BLaER1 (cell line): ENCODE results near the gene ACOXL.

Experiments used
- H3K27ac ChIP-seq: shearing (Covaris generic); formaldehyde crosslinking; 2 replicates; pipeline ENCODE4 v1.8.1; 2022
- H3K27me3 ChIP-seq: shearing (Covaris generic); formaldehyde crosslinking; 2 replicates; pipeline ENCODE4 v1.8.1; 2022
- H3K36me3 ChIP-seq: shearing (Covaris generic); formaldehyde crosslinking; 2 replicates; pipeline ENCODE4 v1.8.1; 2022
- H3K4me1 ChIP-seq: shearing (Covaris generic); formaldehyde crosslinking; 2 replicates; pipeline ENCODE4 v1.8.1; 2022
- H3K4me2 ChIP-seq: shearing (Covaris generic); formaldehyde crosslinking; 2 replicates; pipeline ENCODE4 v1.8.1; 2022
- H3K4me3 ChIP-seq: shearing (Covaris generic); formaldehyde crosslinking; 2 replicates; pipeline ENCODE4 v1.8.1; 2022
- H3K9ac ChIP-seq: shearing (Covaris generic); formaldehyde crosslinking; 2 replicates; pipeline ENCODE4 v1.8.1; 2022
- H3K9me3 ChIP-seq: shearing (Covaris generic); formaldehyde crosslinking; 2 replicates; pipeline ENCODE4 v1.8.1; 2022
- H4K20me1 ChIP-seq: shearing (Covaris generic); formaldehyde crosslinking; 2 replicates; pipeline ENCODE4 v1.8.1; 2022
- Cebpa-rat ChIP-seq: shearing (Covaris generic); IDR thresholded peaks from 2 replicates; pipeline ENCODE4 v1.8.1; 2022

Gene ACOXL

GRCh38 chr2:110990440-110990839 is 258.1 kb downstream of the ACOXL start:
- no peak for TF ChIP-seq Cebpa-rat

GRCh38 chr2:110991911-110992310 is 259.5 kb downstream of the ACOXL start:
- Histone ChIP-seq H3K27ac (no peak overlapping the region), H3K9ac (no peak overlapping the region), H3K4me3 (no peak overlapping the region), H4K20me1 (no peaks in the 10 kb centered on the region), H3K36me3 (no peaks in the 10 kb centered on the region), H3K4me1 (peaks cover 23% of the 10 kb centered on the region), H3K4me2 (no peak overlapping the region), H3K9me3 (peaks cover 9% of the 10 kb centered on the region; the same call in 1 of the 2 replicates), H3K27me3 (no peaks in the 10 kb centered on the region)
- no peak for TF ChIP-seq Cebpa-rat

More at GRCh38 chr2:110990440-110990839, 258.1 kb downstream of the ACOXL start:
- Histone ChIP-seq H4K20me1 (no peaks in the 10 kb centered on the region), H3K27me3 (no peaks in the 10 kb centered on the region), H3K36me3 (no peaks in the 10 kb centered on the region), H3K4me1 (peaks cover 23% of the 10 kb centered on the region), H3K4me2 (no peak overlapping the region), H3K27ac (no peak overlapping the region), H3K4me3 (no peak overlapping the region), H3K9ac (no peak overlapping the region), H3K9me3 (peaks cover 3% of the 10 kb centered on the region; the same call in 1 of the 2 replicates)

- Histone ChIP-seq H3K27me3 (no peaks in the 10 kb centered on the region), H3K9me3 (peaks cover 9% of the 10 kb centered on the region; the same call in 1 of the 2 replicates), H3K4me2 (peak overlapping the region; percentile 75; the same call in 1 of the 2 replicates), H3K9ac (no peak overlapping the region), H3K4me3 (no peak overlapping the region), H4K20me1 (no peaks in the 10 kb centered on the region), H3K4me1 (peaks cover 23% of the 10 kb centered on the region), H3K36me3 (no peaks in the 10 kb centered on the region), H3K27ac (no peak overlapping the region)
- TF ChIP-seq Cebpa-rat: no peak
Measured at GRCh38 chr2:110992886-110993285, 260.5 kb downstream of the ACOXL start.

GRCh38 chr2:110993557-110994231 is 261.3 kb downstream of the ACOXL start:
- no peak for TF ChIP-seq Cebpa-rat
- Histone ChIP-seq H3K27me3 (no peaks in the 10 kb centered on the region), H3K36me3 (no peaks in the 10 kb centered on the region), H4K20me1 (no peaks in the 10 kb centered on the region), H3K4me1 (peaks cover 23% of the 10 kb centered on the region), H3K4me3 (no peak overlapping the region), H3K4me2 (peak overlapping the region; percentile 75), H3K9me3 (peaks cover 9% of the 10 kb centered on the region; the same call in 1 of the 2 replicates), H3K27ac (no peak overlapping the region), H3K9ac (no peak overlapping the region)

- Histone ChIP-seq H3K4me1 (peaks cover 26% of the 10 kb centered on the region), H3K27ac (no peak overlapping the region), H3K9me3 (0 out of 2 replicates have a peak, but pooled peaks cover 9% of the 10 kb centered on the region), H4K20me1 (no peaks in the 10 kb centered on the region), H3K4me2 (peak overlapping the region; percentile 75), H3K36me3 (no peaks in the 10 kb centered on the region), H3K27me3 (no peaks in the 10 kb centered on the region), H3K4me3 (no peak overlapping the region), H3K9ac (no peak overlapping the region)
- TF ChIP-seq Cebpa-rat: peak; percentile 45; the same call in 1 of the 2 replicates
Measured at GRCh38 chr2:110994250-110994961, 262.0 kb downstream of the ACOXL start.

- no peak for TF ChIP-seq Cebpa-rat
- Histone ChIP-seq H3K9ac (no peak overlapping the region), H3K4me3 (no peak overlapping the region), H3K9me3 (peaks cover 20% of the 10 kb centered on the region; the same call in 1 of the 2 replicates), H3K36me3 (no peaks in the 10 kb centered on the region), H3K27ac (no peak overlapping the region), H4K20me1 (no peaks in the 10 kb centered on the region), H3K4me2 (no peak overlapping the region), H3K4me1 (peaks cover 31% of the 10 kb centered on the region), H3K27me3 (no peaks in the 10 kb centered on the region)
Measured at GRCh38 chr2:110995911-110996310, 263.5 kb downstream of the ACOXL start.

- no peaks in the 10 kb centered on the region for H3K27me3 ChIP-seq
- H3K9me3 ChIP-seq: peaks cover 23% of the 10 kb centered on the region; the same call in 1 of the 2 replicates
- no peak overlapping the region for H3K9ac ChIP-seq
- no peak overlapping the region for H3K4me3 ChIP-seq
- no peaks in the 10 kb centered on the region for H3K36me3 ChIP-seq
- no peak for TF ChIP-seq Cebpa-rat
- no peaks in the 10 kb centered on the region for H4K20me1 ChIP-seq
- H3K27ac ChIP-seq: no peak overlapping the region
- no peak overlapping the region for H3K4me2 ChIP-seq
- peaks cover 29% of the 10 kb centered on the region for H3K4me1 ChIP-seq
Measured at GRCh38 chr2:110997331-110998045, 265.1 kb downstream of the ACOXL start.

GRCh38 chr2:110998311-110998710 is 265.9 kb downstream of the ACOXL start:
- peaks cover 21% of the 10 kb centered on the region; the same call in 1 of the 2 replicates for H3K9me3 ChIP-seq
- H3K27ac ChIP-seq: no peak overlapping the region
- no peaks in the 10 kb centered on the region for H3K27me3 ChIP-seq
- H3K9ac ChIP-seq: no peak overlapping the region
- H3K4me1 ChIP-seq: peaks cover 23% of the 10 kb centered on the region
- H3K36me3 ChIP-seq: no peaks in the 10 kb centered on the region
- H4K20me1 ChIP-seq: no peaks in the 10 kb centered on the region
- no peak overlapping the region for H3K4me2 ChIP-seq
- no peak for TF ChIP-seq Cebpa-rat
- no peak overlapping the region for H3K4me3 ChIP-seq

GRCh38 chr2:110999626-111000025 is 267.3 kb downstream of the ACOXL start:
- H3K4me3 ChIP-seq: no peak overlapping the region
- peaks cover 10% of the 10 kb centered on the region for H3K4me1 ChIP-seq
- H4K20me1 ChIP-seq: no peaks in the 10 kb centered on the region
- no peak for TF ChIP-seq Cebpa-rat
- H3K27ac ChIP-seq: no peak overlapping the region
- H3K4me2 ChIP-seq: 0 out of 2 replicates have a peak overlapping the region, but pooled peaks have one; percentile 2
- H3K36me3 ChIP-seq: no peaks in the 10 kb centered on the region
- peaks cover 21% of the 10 kb centered on the region; the same call in 1 of the 2 replicates for H3K9me3 ChIP-seq
- no peaks in the 10 kb centered on the region for H3K27me3 ChIP-seq
- no peak overlapping the region for H3K9ac ChIP-seq

GRCh38 chr2:111005307-111005706 is 272.9 kb downstream of the ACOXL start:
- no peak for TF ChIP-seq Cebpa-rat
- no peak overlapping the region for H3K4me2 ChIP-seq
- H3K4me3 ChIP-seq: no peak overlapping the region

More at GRCh38 chr2:111005307-111005706, 272.9 kb downstream of the ACOXL start:
- Histone ChIP-seq H3K27me3 (no peaks in the 10 kb centered on the region), H3K9me3 (peaks cover 9% of the 10 kb centered on the region; the same call in 1 of the 2 replicates), H4K20me1 (no peaks in the 10 kb centered on the region), H3K4me1 (no peaks in the 10 kb centered on the region), H3K9ac (no peak overlapping the region), H3K27ac (no peak overlapping the region), H3K36me3 (no peaks in the 10 kb centered on the region)
